ENCODE data around the gene FRMD7. TPM values are rescaled to one million over a fixed set of nuclear protein-coding genes. Genes with fewer than 3 reads are reported as not detected.

Gene FRMD7
- total RNA-seq, 1 experiment from 2014 or later: not detected

GRCh38 chrX:132088864-132089263, 39.0 kb downstream of the FRMD7 start:
- Histone ChIP-seq H3K4me1 (ENCODE audit: insufficient read depth, low read length, poor library complexity, severe bottlenecking) (no peaks in the 10 kb centered on the region), H3K36me3 (ENCODE audit: insufficient read depth, low read length, poor library complexity, severe bottlenecking) (no peaks in the 10 kb centered on the region), H3K4me3 (ENCODE audit: low read depth, low read length, poor library complexity, severe bottlenecking) (no peak overlapping the region), H3K27ac (ENCODE audit: low read depth, low read length, poor library complexity, severe bottlenecking) (no peak overlapping the region), H3K27me3 (replicated peaks; ENCODE audit: insufficient read depth, low read depth, low read length, poor library complexity) (peaks cover 41% of the 10 kb centered on the region), H3K9me3 (ENCODE audit: low read depth, low read length, poor library complexity, severe bottlenecking) (no peaks in the 10 kb centered on the region)
- BruUV-seq (replicated peaks): no TSS peak
- TF ChIP-seq CTCF (conservative IDR thresholded peaks at IDR 0.05; ENCODE audit: low read depth, low read length) (no peak), EZH2 (IDR thresholded peaks at IDR 0.05; ENCODE audit: borderline replicate concordance, low read depth, low read length, poor library complexity, severe bottlenecking) (no peak)
- DNase-seq (ENCODE audit: low spot score): no peak
- CTCF ChIA-PET: no interaction called here
- POLR2A ChIA-PET (ENCODE audit: low non-redundant PET): no interaction called here
- intact Hi-C loops (cut with micrococcal nuclease; ENCODE audit: unreplicated experiment): no loop called here

- Histone ChIP-seq H3K36me3 (ENCODE audit: insufficient read depth, low read length, poor library complexity, severe bottlenecking) (no peaks in the 10 kb centered on the region), H3K27ac (ENCODE audit: low read depth, low read length, poor library complexity, severe bottlenecking) (no peak overlapping the region), H3K9me3 (ENCODE audit: low read depth, low read length, poor library complexity, severe bottlenecking) (no peaks in the 10 kb centered on the region), H3K4me3 (ENCODE audit: low read depth, low read length, poor library complexity, severe bottlenecking) (no peak overlapping the region), H3K27me3 (replicated peaks; ENCODE audit: insufficient read depth, low read depth, low read length, poor library complexity) (peaks cover 41% of the 10 kb centered on the region), H3K4me1 (ENCODE audit: insufficient read depth, low read length, poor library complexity, severe bottlenecking) (no peaks in the 10 kb centered on the region)
- TF ChIP-seq CTCF (conservative IDR thresholded peaks at IDR 0.05; ENCODE audit: low read depth, low read length) (no peak), EZH2 (IDR thresholded peaks at IDR 0.05; ENCODE audit: borderline replicate concordance, low read depth, low read length, poor library complexity, severe bottlenecking) (no peak)
- CTCF ChIA-PET: no interaction called here
- intact Hi-C loops (cut with micrococcal nuclease; ENCODE audit: unreplicated experiment): no loop called here
- DNase-seq (ENCODE audit: low spot score): no peak
- POLR2A ChIA-PET (ENCODE audit: low non-redundant PET): no interaction called here
- no TSS peak for BruUV-seq (replicated peaks)
These were observed 41.1 kb downstream of the FRMD7 start for GRCh38 chrX:132086672-132087071.

- DNase-seq (ENCODE audit: low spot score): no peak
- BruUV-seq (replicated peaks): no TSS peak
- ChIA-PET CTCF (no interaction called here), POLR2A (ENCODE audit: low non-redundant PET) (no interaction called here)
- Histone ChIP-seq H3K36me3 (ENCODE audit: insufficient read depth, low read length, poor library complexity, severe bottlenecking) (no peaks in the 10 kb centered on the region), H3K9me3 (ENCODE audit: low read depth, low read length, poor library complexity, severe bottlenecking) (no peaks in the 10 kb centered on the region), H3K4me3 (ENCODE audit: low read depth, low read length, poor library complexity, severe bottlenecking) (no peak overlapping the region), H3K27ac (ENCODE audit: low read depth, low read length, poor library complexity, severe bottlenecking) (no peak overlapping the region), H3K27me3 (replicated peaks; ENCODE audit: insufficient read depth, low read depth, low read length, poor library complexity) (peaks cover 35% of the 10 kb centered on the region), H3K4me1 (ENCODE audit: insufficient read depth, low read length, poor library complexity, severe bottlenecking) (no peaks in the 10 kb centered on the region)
- no peak for TF ChIP-seq CTCF (conservative IDR thresholded peaks at IDR 0.05; ENCODE audit: low read depth, low read length)
- no peak for TF ChIP-seq EZH2 (IDR thresholded peaks at IDR 0.05; ENCODE audit: borderline replicate concordance, low read depth, low read length, poor library complexity, severe bottlenecking)
- intact Hi-C loops (cut with micrococcal nuclease; ENCODE audit: unreplicated experiment): no loop called here
These were observed 42.0 kb downstream of the FRMD7 start for GRCh38 chrX:132085786-132086185.

Data from A673 (cell line).